ENCODE data around the gene FBXO34.

Gene FBXO34

DNA sequence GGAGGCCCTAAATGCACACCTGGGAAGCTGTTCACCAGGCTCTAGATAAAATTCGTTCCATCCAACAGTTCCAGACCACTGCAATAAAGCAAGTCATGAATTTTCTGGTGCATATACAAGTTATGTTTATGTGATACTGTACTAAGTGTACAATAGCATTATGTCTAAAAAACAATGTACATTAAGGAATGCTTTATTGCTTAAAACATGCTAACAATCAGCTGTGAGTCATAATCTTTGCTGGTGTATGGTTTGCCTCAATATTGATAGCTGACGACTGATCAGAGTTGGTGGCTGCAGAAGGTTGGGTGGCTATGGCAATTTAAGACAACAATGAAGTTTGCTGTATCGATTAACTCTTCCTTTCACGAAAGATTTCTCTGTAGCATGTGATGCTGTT lies 88.1 kb downstream of the FBXO34 start:
- no peaks in the 10 kb centered on the region for H3K9me3 ChIP-seq (ENCODE audit: control insufficient read depth, low read length)
- TF ChIP-seq, protein P1, sequence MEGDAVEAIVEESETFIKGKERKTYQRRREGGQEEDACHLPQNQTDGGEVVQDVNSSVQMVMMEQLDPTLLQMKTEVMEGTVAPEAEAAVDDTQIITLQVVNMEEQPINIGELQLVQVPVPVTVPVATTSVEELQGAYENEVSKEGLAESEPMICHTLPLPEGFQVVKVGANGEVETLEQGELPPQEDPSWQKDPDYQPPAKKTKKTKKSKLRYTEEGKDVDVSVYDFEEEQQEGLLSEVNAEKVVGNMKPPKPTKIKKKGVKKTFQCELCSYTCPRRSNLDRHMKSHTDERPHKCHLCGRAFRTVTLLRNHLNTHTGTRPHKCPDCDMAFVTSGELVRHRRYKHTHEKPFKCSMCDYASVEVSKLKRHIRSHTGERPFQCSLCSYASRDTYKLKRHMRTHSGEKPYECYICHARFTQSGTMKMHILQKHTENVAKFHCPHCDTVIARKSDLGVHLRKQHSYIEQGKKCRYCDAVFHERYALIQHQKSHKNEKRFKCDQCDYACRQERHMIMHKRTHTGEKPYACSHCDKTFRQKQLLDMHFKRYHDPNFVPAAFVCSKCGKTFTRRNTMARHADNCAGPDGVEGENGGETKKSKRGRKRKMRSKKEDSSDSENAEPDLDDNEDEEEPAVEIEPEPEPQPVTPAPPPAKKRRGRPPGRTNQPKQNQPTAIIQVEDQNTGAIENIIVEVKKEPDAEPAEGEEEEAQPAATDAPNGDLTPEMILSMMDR (IDR thresholded peaks at IDR 0.05): no peak
- H2AFZ ChIP-seq: no peak overlapping the region
- no peak overlapping the region for H3K9ac ChIP-seq
- H3K36me3 ChIP-seq (ENCODE audit: control insufficient read depth, insufficient read depth, low read length): no peaks in the 10 kb centered on the region
- no peak overlapping the region for H3K27ac ChIP-seq
- H3K4me2 ChIP-seq (ENCODE audit: low read length): no peak overlapping the region
- no peaks in the 10 kb centered on the region for H3K27me3 ChIP-seq (ENCODE audit: control insufficient read depth, insufficient read depth, low read length)
- no peaks in the 10 kb centered on the region for H3K4me1 ChIP-seq
- H3K79me2 ChIP-seq: no peaks in the 10 kb centered on the region
- H3K4me3 ChIP-seq (ENCODE audit: low read depth, low read length): no peak overlapping the region

DNA sequence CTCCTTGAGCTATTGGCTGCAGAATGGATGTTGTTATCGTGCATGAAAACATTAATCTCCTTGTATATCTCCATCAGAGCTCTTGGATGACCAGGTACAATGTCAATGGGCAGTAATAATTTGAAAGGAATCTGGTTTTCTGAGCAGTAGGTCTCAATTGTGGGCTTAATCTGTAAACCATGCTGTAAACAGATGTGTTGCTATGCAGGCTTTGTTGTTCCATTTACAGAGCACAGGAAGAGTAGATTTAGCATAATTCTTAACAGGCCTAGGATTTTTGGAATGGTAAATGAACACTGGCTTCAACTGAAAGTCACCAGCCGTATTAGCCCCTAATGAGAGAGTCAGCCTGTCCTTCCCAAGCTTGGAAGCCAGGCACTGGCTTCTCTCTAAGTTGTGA lies 90.0 kb downstream of the FBXO34 start:
- H3K4me2 ChIP-seq (ENCODE audit: low read length): no peak overlapping the region
- H2AFZ ChIP-seq: no peak overlapping the region
- H3K27ac ChIP-seq: no peak overlapping the region
- TF ChIP-seq, protein P1 (IDR thresholded peaks at IDR 0.05): no peak
- no peaks in the 10 kb centered on the region for H3K9me3 ChIP-seq (ENCODE audit: control insufficient read depth, low read length)
- no peaks in the 10 kb centered on the region for H3K27me3 ChIP-seq (ENCODE audit: control insufficient read depth, insufficient read depth, low read length)
- no peak overlapping the region for H3K9ac ChIP-seq
- no peak overlapping the region for H3K4me3 ChIP-seq (ENCODE audit: low read depth, low read length)
- H3K79me2 ChIP-seq: no peaks in the 10 kb centered on the region
- H3K4me1 ChIP-seq: no peaks in the 10 kb centered on the region
- H3K36me3 ChIP-seq (ENCODE audit: control insufficient read depth, insufficient read depth, low read length): no peaks in the 10 kb centered on the region

DNA sequence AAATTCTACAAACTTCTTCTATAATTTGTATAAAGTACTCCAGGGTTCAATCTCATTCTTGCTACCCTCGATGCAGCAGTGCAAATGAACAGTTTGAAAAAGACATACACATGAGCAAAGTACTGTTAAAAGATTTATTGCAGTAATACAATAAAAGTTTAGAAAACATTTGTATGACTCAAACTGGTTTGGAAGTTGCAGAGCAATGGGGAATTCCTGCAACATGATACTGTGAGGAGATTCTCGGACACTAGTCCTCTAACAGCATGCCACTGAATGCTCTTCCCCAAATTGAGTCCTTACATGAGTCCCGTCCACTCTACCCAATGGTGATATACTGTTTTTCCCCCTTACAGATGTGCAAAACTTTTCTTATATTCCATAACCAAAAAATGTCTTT lies 95.0 kb downstream of the FBXO34 start:
- Histone ChIP-seq H2AFZ (no peak overlapping the region), H3K9me3 (ENCODE audit: control insufficient read depth, low read length) (no peaks in the 10 kb centered on the region), H3K9ac (no peak overlapping the region), H3K27ac (no peak overlapping the region), H3K4me1 (no peaks in the 10 kb centered on the region), H3K36me3 (ENCODE audit: control insufficient read depth, insufficient read depth, low read length) (no peaks in the 10 kb centered on the region), H3K4me2 (ENCODE audit: low read length) (no peak overlapping the region), H3K27me3 (ENCODE audit: control insufficient read depth, insufficient read depth, low read length) (no peaks in the 10 kb centered on the region), H3K4me3 (ENCODE audit: low read depth, low read length) (no peak overlapping the region), H3K79me2 (no peaks in the 10 kb centered on the region)
- TF ChIP-seq, protein P1 (IDR thresholded peaks at IDR 0.05): no peak

DNA sequence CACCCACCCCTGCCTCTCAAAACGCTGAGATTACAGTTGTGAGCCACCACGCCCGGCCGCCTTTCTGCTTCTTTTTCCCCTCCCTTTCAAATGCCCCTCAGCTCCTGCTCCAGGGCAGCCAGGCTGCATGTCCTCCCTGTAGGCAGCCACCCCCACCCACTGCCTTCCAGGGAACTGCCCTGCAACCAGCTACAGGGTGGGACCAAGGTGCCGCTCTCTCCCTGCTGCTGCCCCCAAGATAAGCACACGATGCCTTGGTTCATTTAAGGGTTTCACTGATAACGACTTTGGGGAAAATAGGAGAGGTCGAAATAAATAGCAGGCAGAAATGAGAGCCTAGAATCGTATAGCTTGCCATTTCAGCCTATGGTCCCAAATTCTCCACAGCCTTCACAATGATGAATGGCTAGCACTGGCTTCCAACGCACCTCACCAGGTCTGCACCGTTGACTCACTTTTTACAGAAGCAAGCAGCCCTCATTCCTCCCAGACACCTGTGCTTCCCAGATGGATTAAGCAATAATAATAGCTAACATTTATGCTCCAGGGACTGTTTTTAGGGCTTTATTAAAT lies 99.7 kb downstream of the FBXO34 start:
- Histone ChIP-seq H3K4me2 (ENCODE audit: low read length) (no peak overlapping the region), H3K36me3 (ENCODE audit: control insufficient read depth, insufficient read depth, low read length) (no peaks in the 10 kb centered on the region), H2AFZ (no peak overlapping the region), H3K9me3 (ENCODE audit: control insufficient read depth, low read length) (no peaks in the 10 kb centered on the region), H3K4me3 (ENCODE audit: low read depth, low read length) (no peak overlapping the region), H3K4me1 (no peaks in the 10 kb centered on the region), H3K27me3 (ENCODE audit: control insufficient read depth, insufficient read depth, low read length) (no peaks in the 10 kb centered on the region), H3K9ac (no peak overlapping the region), H3K79me2 (no peaks in the 10 kb centered on the region), H3K27ac (no peak overlapping the region)
- TF ChIP-seq, protein P1 (IDR thresholded peaks at IDR 0.05): no peak

DNA sequence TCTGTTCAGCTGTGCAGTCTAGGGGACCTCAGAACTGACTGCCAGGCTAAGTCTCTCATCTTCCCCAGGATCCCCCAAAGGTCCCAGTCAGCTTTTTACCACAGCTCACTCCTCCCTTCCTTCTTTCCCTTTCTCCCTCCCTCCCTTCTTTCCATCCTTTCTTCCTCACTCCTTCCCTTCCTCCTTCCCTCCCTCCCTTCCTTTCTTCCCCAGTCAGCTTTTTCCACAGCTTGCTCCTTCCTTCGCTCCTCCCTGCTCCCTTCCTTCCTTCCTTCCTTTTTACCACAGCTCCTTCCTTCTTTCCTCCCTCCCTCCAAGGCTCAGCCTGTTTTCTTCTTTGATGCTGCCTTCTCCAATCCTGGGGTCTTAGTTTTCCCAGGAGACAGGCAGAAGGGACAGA lies 101.2 kb downstream of the FBXO34 start:
- Histone ChIP-seq H3K4me3 (ENCODE audit: low read depth, low read length) (no peak overlapping the region), H3K4me1 (no peaks in the 10 kb centered on the region), H3K9me3 (ENCODE audit: control insufficient read depth, low read length) (no peaks in the 10 kb centered on the region), H3K36me3 (ENCODE audit: control insufficient read depth, insufficient read depth, low read length) (no peaks in the 10 kb centered on the region), H3K79me2 (no peaks in the 10 kb centered on the region), H3K9ac (no peak overlapping the region), H3K4me2 (ENCODE audit: low read length) (no peak overlapping the region), H3K27ac (no peak overlapping the region), H3K27me3 (ENCODE audit: control insufficient read depth, insufficient read depth, low read length) (no peaks in the 10 kb centered on the region), H2AFZ (no peak overlapping the region)
- TF ChIP-seq, protein P1 (IDR thresholded peaks at IDR 0.05): no peak

All from parathyroid adenoma (tissue), 2 donors.